ENCODE measurements around the gene FXYD4.

DNA sequence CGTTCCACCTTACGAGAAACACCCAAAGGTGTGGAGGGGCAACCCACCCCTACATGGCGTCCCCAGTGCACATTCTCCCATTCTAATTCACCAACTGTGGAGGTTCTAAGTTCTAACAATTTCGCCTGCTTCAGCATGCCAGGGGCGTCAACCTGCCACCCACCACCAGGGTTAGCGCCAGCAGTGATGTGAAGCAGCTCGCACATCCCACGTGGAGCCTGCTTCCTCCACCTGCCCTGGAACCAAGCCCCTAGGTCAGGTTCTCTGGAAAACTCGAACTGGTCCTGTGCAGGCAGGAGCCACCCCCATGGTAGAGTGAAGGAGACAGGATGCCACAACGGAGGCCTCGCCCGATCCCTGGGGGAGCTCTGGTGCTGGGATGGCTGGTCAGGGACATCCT, 33.3 kb upstream of the FXYD4 start:
- TF ChIP-seq, protein P1, sequence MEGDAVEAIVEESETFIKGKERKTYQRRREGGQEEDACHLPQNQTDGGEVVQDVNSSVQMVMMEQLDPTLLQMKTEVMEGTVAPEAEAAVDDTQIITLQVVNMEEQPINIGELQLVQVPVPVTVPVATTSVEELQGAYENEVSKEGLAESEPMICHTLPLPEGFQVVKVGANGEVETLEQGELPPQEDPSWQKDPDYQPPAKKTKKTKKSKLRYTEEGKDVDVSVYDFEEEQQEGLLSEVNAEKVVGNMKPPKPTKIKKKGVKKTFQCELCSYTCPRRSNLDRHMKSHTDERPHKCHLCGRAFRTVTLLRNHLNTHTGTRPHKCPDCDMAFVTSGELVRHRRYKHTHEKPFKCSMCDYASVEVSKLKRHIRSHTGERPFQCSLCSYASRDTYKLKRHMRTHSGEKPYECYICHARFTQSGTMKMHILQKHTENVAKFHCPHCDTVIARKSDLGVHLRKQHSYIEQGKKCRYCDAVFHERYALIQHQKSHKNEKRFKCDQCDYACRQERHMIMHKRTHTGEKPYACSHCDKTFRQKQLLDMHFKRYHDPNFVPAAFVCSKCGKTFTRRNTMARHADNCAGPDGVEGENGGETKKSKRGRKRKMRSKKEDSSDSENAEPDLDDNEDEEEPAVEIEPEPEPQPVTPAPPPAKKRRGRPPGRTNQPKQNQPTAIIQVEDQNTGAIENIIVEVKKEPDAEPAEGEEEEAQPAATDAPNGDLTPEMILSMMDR (IDR thresholded peaks at IDR 0.05; ENCODE audit: insufficient read depth, low read length): no peak
- TF ChIP-seq REST (IDR thresholded peaks at IDR 0.05; ENCODE audit: insufficient replicate concordance, low read depth): no peak
- no peak for TF ChIP-seq POLR2AphosphoS5 (IDR thresholded peaks at IDR 0.05; ENCODE audit: low read depth)
- no peak for TF ChIP-seq GABPA (IDR thresholded peaks at IDR 0.05; ENCODE audit: low read depth)
- TF ChIP-seq SPI1 (IDR thresholded peaks at IDR 0.05; ENCODE audit: borderline replicate concordance, low read depth): no peak
